ENCODE data around the gene CCL18.

Gene CCL18

DNA sequence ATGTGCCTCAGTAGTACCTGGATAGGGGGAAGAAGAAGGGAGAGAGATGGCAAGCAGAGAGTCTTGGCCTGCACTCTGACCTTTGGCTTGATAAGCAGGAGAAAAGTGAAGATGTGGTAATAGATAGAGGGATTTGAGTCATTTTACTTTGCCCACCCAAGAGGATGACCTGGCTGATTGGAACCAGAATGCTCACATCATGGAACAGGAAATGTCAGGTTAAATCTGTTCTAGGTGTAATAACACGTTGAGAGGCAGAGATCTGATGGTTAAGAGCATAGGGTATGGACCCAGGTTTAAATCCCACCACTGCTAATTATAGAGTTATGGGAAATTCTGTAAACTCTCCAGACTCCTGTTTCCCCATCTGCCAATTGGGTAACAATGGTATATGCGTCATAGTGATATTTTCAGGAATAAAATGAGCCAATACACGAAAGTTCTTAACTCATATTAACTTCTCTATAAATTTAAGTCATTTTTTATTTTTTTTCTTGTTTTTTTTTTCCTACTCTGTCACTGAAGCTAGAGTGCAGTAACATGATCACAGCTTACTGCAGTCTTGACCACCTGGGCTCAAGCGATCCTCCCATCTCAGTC lies 8.1 kb upstream of the CCL18 start:
- ATAC-seq (ENCODE audit: insufficient read depth, low read depth) (no peak), DNase-seq (no peak)
- H3K36me3 ChIP-seq (ENCODE audit: insufficient read depth, low read length), result no peaks in the 10 kb centered on the region
- H3K4me2 ChIP-seq (ENCODE audit: insufficient read depth, low read length), result no peak overlapping the region
- no peaks in the 10 kb centered on the region for H3K27me3 ChIP-seq (ENCODE audit: insufficient read depth, low read length, poor library complexity)
- H3K9me3 ChIP-seq (ENCODE audit: insufficient read depth, low read length, severe bottlenecking), result no peaks in the 10 kb centered on the region
- H3K4me1 ChIP-seq (ENCODE audit: insufficient read depth, low read length), result no peaks in the 10 kb centered on the region
- H3K9ac ChIP-seq (ENCODE audit: low read depth, low read length), result no peak overlapping the region
- no peaks in the 10 kb centered on the region for H4K20me1 ChIP-seq (ENCODE audit: insufficient read depth, low read length)
- no peak overlapping the region for H3K4me3 ChIP-seq (ENCODE audit: low read depth in 1 of 2, low read length in 2 of 2)
- H2AFZ ChIP-seq (ENCODE audit: low read depth, low read length), result no peak overlapping the region
- TF ChIP-seq EZH2 (IDR thresholded peaks at IDR 0.05; ENCODE audit: borderline replicate concordance, low read depth, low read length, severe bottlenecking), result no peak
- TF ChIP-seq, protein P1, sequence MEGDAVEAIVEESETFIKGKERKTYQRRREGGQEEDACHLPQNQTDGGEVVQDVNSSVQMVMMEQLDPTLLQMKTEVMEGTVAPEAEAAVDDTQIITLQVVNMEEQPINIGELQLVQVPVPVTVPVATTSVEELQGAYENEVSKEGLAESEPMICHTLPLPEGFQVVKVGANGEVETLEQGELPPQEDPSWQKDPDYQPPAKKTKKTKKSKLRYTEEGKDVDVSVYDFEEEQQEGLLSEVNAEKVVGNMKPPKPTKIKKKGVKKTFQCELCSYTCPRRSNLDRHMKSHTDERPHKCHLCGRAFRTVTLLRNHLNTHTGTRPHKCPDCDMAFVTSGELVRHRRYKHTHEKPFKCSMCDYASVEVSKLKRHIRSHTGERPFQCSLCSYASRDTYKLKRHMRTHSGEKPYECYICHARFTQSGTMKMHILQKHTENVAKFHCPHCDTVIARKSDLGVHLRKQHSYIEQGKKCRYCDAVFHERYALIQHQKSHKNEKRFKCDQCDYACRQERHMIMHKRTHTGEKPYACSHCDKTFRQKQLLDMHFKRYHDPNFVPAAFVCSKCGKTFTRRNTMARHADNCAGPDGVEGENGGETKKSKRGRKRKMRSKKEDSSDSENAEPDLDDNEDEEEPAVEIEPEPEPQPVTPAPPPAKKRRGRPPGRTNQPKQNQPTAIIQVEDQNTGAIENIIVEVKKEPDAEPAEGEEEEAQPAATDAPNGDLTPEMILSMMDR (IDR thresholded peaks at IDR 0.05; ENCODE audit: borderline replicate concordance, extremely low read depth, low read length, poor library complexity, severe bottlenecking), result no peak
- no peak overlapping the region for H3K27ac ChIP-seq (ENCODE audit: low read length)
- H3K79me2 ChIP-seq (ENCODE audit: insufficient read depth, low read length), result no peaks in the 10 kb centered on the region

DNA sequence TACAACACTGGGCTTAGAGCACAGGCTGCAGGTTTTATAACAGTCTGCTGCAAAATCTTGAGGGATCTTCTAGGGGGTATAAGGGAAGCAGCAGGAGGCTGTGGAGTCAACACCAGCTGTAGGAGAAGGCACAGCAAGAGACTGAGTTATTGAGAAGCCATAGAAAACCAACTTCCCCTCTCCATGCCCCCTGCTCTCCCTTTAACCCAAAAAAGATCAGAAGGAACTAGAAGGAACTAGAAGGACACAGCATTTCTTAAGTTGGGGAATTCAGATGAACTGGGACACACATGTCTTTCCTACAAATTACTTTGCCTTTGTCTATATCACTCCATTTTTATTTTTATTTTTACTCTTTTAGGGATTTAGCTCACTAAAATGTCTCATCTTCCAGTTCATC lies 6.2 kb upstream of the CCL18 start:
- no peaks in the 10 kb centered on the region for H3K79me2 ChIP-seq (ENCODE audit: insufficient read depth, low read length)
- TF ChIP-seq EZH2 (IDR thresholded peaks at IDR 0.05; ENCODE audit: borderline replicate concordance, low read depth, low read length, severe bottlenecking), result no peak
- TF ChIP-seq, protein P1 (IDR thresholded peaks at IDR 0.05; ENCODE audit: borderline replicate concordance, extremely low read depth, low read length, poor library complexity, severe bottlenecking), result no peak
- no peak overlapping the region for H3K9ac ChIP-seq (ENCODE audit: low read depth, low read length)
- H3K27me3 ChIP-seq (ENCODE audit: insufficient read depth, low read length, poor library complexity), result no peaks in the 10 kb centered on the region
- H3K9me3 ChIP-seq (ENCODE audit: insufficient read depth, low read length, severe bottlenecking), result no peaks in the 10 kb centered on the region
- no peak overlapping the region for H3K4me2 ChIP-seq (ENCODE audit: insufficient read depth, low read length)
- H3K4me1 ChIP-seq (ENCODE audit: insufficient read depth, low read length), result no peaks in the 10 kb centered on the region
- H3K36me3 ChIP-seq (ENCODE audit: insufficient read depth, low read length), result no peaks in the 10 kb centered on the region
- no peak overlapping the region for H3K4me3 ChIP-seq (ENCODE audit: low read depth in 1 of 2, low read length in 2 of 2)
- H2AFZ ChIP-seq (ENCODE audit: low read depth, low read length), result no peak overlapping the region
- no peak for DNase-seq
- no peak overlapping the region for H3K27ac ChIP-seq (ENCODE audit: low read length)
- H4K20me1 ChIP-seq (ENCODE audit: insufficient read depth, low read length), result no peaks in the 10 kb centered on the region
- no peak for ATAC-seq (ENCODE audit: insufficient read depth, low read depth)

GRCh38 chr17:36059406-36059805 lies 4.7 kb upstream of the CCL18 start:
- Histone ChIP-seq H3K9ac (ENCODE audit: low read depth, low read length) (no peak overlapping the region), H4K20me1 (ENCODE audit: insufficient read depth, low read length) (no peaks in the 10 kb centered on the region), H3K4me1 (ENCODE audit: insufficient read depth, low read length) (no peaks in the 10 kb centered on the region), H3K27ac (ENCODE audit: low read length) (no peak overlapping the region), H3K4me3 (ENCODE audit: low read depth in 1 of 2, low read length in 2 of 2) (no peak overlapping the region), H3K27me3 (ENCODE audit: insufficient read depth, low read length, poor library complexity) (no peaks in the 10 kb centered on the region), H3K79me2 (ENCODE audit: insufficient read depth, low read length) (no peaks in the 10 kb centered on the region), H3K4me2 (ENCODE audit: insufficient read depth, low read length) (no peak overlapping the region), H3K9me3 (ENCODE audit: insufficient read depth, low read length, severe bottlenecking) (no peaks in the 10 kb centered on the region), H2AFZ (ENCODE audit: low read depth, low read length) (no peak overlapping the region), H3K36me3 (ENCODE audit: insufficient read depth, low read length) (no peaks in the 10 kb centered on the region)
- ATAC-seq (ENCODE audit: insufficient read depth, low read depth) (no peak), DNase-seq (no peak)
- TF ChIP-seq, protein P1 (IDR thresholded peaks at IDR 0.05; ENCODE audit: borderline replicate concordance, extremely low read depth, low read length, poor library complexity, severe bottlenecking), result no peak
- TF ChIP-seq EZH2 (IDR thresholded peaks at IDR 0.05; ENCODE audit: borderline replicate concordance, low read depth, low read length, severe bottlenecking), result no peak

All from DND-41 (cell line).